HG03378 (cell line): ENCODE measurements around the gene ATP8B1.

Experiments used
- ATAC-seq: cut with Tn5 transposase; IDR thresholded peaks from one replicate; pipeline ENCODE4 v1.9.1; 2021; ENCODE audit warnings: mild to moderate bottlenecking, moderate library complexity; ENCODE audit not compliant: unreplicated experiment

ATP8B1 gene

GRCh38 chr18:57819671-57820460, 16.8 kb upstream of the ATP8B1 start:
- no peak for ATAC-seq

GRCh38 chr18:57819119-57819518, 16.0 kb upstream of the ATP8B1 start:
- no peak for ATAC-seq

GRCh38 chr18:57816208-57816954, 13.3 kb upstream of the ATP8B1 start:
- no peak for ATAC-seq

- ATAC-seq = no peak
Observed at GRCh38 chr18:57814555-57814954, 11.4 kb upstream of the ATP8B1 start.

- no peak for ATAC-seq
Observed at GRCh38 chr18:57813245-57813644, 10.1 kb upstream of the ATP8B1 start.

- ATAC-seq = no peak
Observed at GRCh38 chr18:57812126-57812477, 9.0 kb upstream of the ATP8B1 start.

GRCh38 chr18:57811477-57812125, 8.5 kb upstream of the ATP8B1 start:
- ATAC-seq = no peak

- ATAC-seq = no peak
Observed at GRCh38 chr18:57809190-57809589, 6.1 kb upstream of the ATP8B1 start.

GRCh38 chr18:57807336-57808117, 4.4 kb upstream of the ATP8B1 start:
- ATAC-seq = no peak

- no peak for ATAC-seq
Observed at GRCh38 chr18:57806978-57807285, 3.8 kb upstream of the ATP8B1 start.

- ATAC-seq = no peak
Observed at GRCh38 chr18:57806201-57806977, 3.3 kb upstream of the ATP8B1 start.

GRCh38 chr18:57805117-57805516, 2.0 kb upstream of the ATP8B1 start:
- ATAC-seq = no peak

GRCh38 chr18:57804557-57804956, 1.4 kb upstream of the ATP8B1 start:
- ATAC-seq = no peak

- no peak for ATAC-seq
Observed at GRCh38 chr18:57802213-57803102, 657 bp downstream of the ATP8B1 start.

GRCh38 chr18:57801761-57802212, 1.3 kb downstream of the ATP8B1 start:
- ATAC-seq = no peak

- no peak for ATAC-seq
Observed at GRCh38 chr18:57801325-57801724, 1.8 kb downstream of the ATP8B1 start.

GRCh38 chr18:57798713-57799373, 4.3 kb downstream of the ATP8B1 start:
- no peak for ATAC-seq

GRCh38 chr18:57797209-57797651, 5.9 kb downstream of the ATP8B1 start:
- ATAC-seq = no peak
